Measurements from ENCODE around the gene NEGR1. TPM values are rescaled to one million over a fixed set of nuclear protein-coding genes. Genes with fewer than 3 reads are reported as not detected.

Gene NEGR1
- total and polyA plus RNA-seq, 4 donors, result 0.08 to 0.14 (median 0.12) TPM; not detected in 1

DNA sequence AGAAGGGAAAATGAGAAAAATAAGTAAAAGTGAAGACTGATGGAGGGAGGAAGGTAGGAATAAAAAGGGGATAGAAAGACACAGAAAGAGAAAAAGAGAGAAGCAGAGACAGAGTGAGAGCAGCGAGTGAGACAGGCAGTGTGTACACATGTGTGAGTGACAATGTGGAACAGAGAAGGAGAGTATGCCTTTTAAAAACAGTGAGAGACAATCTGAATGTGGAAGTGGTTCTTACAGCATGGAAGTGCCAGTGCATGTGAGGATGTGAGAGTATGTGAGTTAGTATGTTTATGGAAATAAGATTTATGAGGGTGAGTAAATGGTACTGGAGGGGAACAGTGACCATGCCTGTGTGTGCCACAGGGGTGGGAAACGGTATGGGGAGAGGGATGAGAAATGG lies 1.2 kb downstream of the NEGR1 start:
- no peak overlapping the region for H3K4me3 ChIP-seq (ENCODE audit: low read depth in 1 of 3, low read length in 3 of 3)
- DNase-seq (ENCODE audit: low spot score), result no peak
- WGBS, result 32% methylated on average over 2 of the region's 2 CpGs
- TF ChIP-seq EGR1 (IDR thresholded peaks at IDR 0.05; ENCODE audit: low read depth in 2 of 2) (no peak), GABPA (IDR thresholded peaks at IDR 0.05 in 1 of 2, conservative IDR thresholded peaks at IDR 0.05 in 1 of 2) (no peak), RAD21 (IDR thresholded peaks at IDR 0.05) (no peak), MAX (IDR thresholded peaks at IDR 0.05) (no peak), HNF4G (IDR thresholded peaks at IDR 0.05) (no peak), RXRA (IDR thresholded peaks at IDR 0.05) (no peak), FOXA2 (IDR thresholded peaks at IDR 0.05) (no peak), REST (IDR thresholded peaks at IDR 0.05) (no peak), TAF1 (conservative IDR thresholded peaks at IDR 0.05) (no peak), YY1 (IDR thresholded peaks at IDR 0.05) (no peak), FOXA1 (IDR thresholded peaks at IDR 0.05) (no peak), NR2F2 (IDR thresholded peaks at IDR 0.05) (no peak), HNF4A (conservative IDR thresholded peaks at IDR 0.05) (no peak), SP1 (IDR thresholded peaks at IDR 0.05) (no peak)
- TF ChIP-seq, protein P1, sequence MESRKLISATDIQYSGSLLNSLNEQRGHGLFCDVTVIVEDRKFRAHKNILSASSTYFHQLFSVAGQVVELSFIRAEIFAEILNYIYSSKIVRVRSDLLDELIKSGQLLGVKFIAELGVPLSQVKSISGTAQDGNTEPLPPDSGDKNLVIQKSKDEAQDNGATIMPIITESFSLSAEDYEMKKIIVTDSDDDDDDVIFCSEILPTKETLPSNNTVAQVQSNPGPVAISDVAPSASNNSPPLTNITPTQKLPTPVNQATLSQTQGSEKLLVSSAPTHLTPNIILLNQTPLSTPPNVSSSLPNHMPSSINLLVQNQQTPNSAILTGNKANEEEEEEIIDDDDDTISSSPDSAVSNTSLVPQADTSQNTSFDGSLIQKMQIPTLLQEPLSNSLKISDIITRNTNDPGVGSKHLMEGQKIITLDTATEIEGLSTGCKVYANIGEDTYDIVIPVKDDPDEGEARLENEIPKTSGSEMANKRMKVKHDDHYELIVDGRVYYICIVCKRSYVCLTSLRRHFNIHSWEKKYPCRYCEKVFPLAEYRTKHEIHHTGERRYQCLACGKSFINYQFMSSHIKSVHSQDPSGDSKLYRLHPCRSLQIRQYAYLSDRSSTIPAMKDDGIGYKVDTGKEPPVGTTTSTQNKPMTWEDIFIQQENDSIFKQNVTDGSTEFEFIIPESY (IDR thresholded peaks at IDR 0.05), result no peak
- TF ChIP-seq, protein P2, sequence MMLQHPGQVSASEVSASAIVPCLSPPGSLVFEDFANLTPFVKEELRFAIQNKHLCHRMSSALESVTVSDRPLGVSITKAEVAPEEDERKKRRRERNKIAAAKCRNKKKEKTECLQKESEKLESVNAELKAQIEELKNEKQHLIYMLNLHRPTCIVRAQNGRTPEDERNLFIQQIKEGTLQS (IDR thresholded peaks at IDR 0.05), result no peak
- H3K27ac ChIP-seq (ENCODE audit: low read depth in 1 of 2, low read length in 2 of 2), result no peak overlapping the region
- H3K27me3 ChIP-seq (ENCODE audit: control insufficient read depth in 4 of 4, insufficient read depth in 4 of 4, low read length in 3 of 4), result no peaks in the 10 kb centered on the region
- peaks cover 4 to 21% (median 19%) of the 10 kb centered on the region in 4 donors for H3K4me1 ChIP-seq (ENCODE audit: control insufficient read depth in 4 of 4, insufficient read depth in 4 of 4, low read length in 3 of 4)
- H3K9ac ChIP-seq (ENCODE audit: low read depth in 1 of 2, low read length in 2 of 2), result no peak overlapping the region
- no peaks in the 10 kb centered on the region for H3K9me3 ChIP-seq (ENCODE audit: control insufficient read depth in 4 of 4, low read length in 3 of 4)
- H3K36me3 ChIP-seq (ENCODE audit: control insufficient read depth in 4 of 4, insufficient read depth in 3 of 4, low read depth in 1 of 4, low read length in 3 of 4), result no peaks in the 10 kb centered on the region

DNA sequence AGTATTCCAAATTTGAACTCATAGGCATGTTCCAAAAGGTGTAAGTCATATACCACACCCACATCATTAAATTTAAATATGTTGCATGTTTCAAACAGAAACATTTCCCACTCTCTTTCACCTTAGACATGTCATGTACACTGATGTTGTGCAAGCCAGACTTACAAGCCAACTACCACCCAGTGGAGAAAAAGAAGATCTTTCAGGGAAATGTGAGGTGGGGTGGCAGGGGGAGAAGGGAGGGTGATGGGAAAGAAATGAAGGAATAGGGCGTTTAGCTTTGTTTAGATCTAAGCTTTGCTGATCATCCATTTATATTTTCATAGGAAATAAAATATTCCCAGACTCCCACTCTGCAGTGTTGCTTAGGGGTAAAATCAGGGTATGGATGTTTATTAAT lies 1.6 kb downstream of the NEGR1 start:
- Histone ChIP-seq H3K36me3 (ENCODE audit: control insufficient read depth in 4 of 4, insufficient read depth in 3 of 4, low read depth in 1 of 4, low read length in 3 of 4) (no peaks in the 10 kb centered on the region), H3K4me1 (ENCODE audit: control insufficient read depth in 4 of 4, insufficient read depth in 4 of 4, low read length in 3 of 4) (peaks cover 4 to 21% (median 19%) of the 10 kb centered on the region in 4 donors), H3K27me3 (ENCODE audit: control insufficient read depth in 4 of 4, insufficient read depth in 4 of 4, low read length in 3 of 4) (no peaks in the 10 kb centered on the region), H3K27ac (ENCODE audit: low read depth in 1 of 2, low read length in 2 of 2) (no peak overlapping the region), H3K4me3 (ENCODE audit: low read depth in 1 of 3, low read length in 3 of 3) (no peak overlapping the region), H3K9me3 (ENCODE audit: control insufficient read depth in 4 of 4, low read length in 3 of 4) (no peaks in the 10 kb centered on the region), H3K9ac (ENCODE audit: low read depth in 1 of 2, low read length in 2 of 2) (no peak overlapping the region)
- DNase-seq (ENCODE audit: low spot score), result no peak
- TF ChIP-seq, protein P3, sequence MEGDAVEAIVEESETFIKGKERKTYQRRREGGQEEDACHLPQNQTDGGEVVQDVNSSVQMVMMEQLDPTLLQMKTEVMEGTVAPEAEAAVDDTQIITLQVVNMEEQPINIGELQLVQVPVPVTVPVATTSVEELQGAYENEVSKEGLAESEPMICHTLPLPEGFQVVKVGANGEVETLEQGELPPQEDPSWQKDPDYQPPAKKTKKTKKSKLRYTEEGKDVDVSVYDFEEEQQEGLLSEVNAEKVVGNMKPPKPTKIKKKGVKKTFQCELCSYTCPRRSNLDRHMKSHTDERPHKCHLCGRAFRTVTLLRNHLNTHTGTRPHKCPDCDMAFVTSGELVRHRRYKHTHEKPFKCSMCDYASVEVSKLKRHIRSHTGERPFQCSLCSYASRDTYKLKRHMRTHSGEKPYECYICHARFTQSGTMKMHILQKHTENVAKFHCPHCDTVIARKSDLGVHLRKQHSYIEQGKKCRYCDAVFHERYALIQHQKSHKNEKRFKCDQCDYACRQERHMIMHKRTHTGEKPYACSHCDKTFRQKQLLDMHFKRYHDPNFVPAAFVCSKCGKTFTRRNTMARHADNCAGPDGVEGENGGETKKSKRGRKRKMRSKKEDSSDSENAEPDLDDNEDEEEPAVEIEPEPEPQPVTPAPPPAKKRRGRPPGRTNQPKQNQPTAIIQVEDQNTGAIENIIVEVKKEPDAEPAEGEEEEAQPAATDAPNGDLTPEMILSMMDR (IDR thresholded peaks at IDR 0.05; ENCODE audit: low read depth, low read length, missing input control), result no peak
- 36% methylated on average over 1 of the region's 1 CpG for WGBS
